ENCODE data around the gene OR4D1.
"Not testable (repeated sequence)": the region's sequence is repeated elsewhere in the genome, so short reads cannot be mapped to it uniquely, and the experiment has no call there.

DNA sequence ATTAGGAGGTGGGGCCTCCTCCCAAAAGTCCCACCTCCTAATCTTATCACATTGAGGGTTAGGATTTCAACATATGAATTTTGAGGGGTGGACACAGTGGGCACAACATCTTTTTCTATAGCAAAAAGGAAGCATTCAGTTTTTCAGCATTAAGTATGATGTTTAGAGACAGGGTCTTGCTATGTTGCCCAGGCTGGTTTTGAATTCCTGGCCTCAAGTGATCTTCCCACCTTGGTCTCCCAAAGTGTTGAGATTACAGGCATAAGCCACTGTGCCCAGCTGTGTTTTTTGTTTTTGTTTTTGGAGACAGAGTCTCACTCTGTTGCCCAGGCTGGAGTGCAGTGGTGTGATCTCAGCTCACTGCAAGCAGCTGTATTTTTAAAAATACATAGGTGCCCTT, 46.3 kb upstream of the OR4D1 start:
- TF ChIP-seq, protein P1, sequence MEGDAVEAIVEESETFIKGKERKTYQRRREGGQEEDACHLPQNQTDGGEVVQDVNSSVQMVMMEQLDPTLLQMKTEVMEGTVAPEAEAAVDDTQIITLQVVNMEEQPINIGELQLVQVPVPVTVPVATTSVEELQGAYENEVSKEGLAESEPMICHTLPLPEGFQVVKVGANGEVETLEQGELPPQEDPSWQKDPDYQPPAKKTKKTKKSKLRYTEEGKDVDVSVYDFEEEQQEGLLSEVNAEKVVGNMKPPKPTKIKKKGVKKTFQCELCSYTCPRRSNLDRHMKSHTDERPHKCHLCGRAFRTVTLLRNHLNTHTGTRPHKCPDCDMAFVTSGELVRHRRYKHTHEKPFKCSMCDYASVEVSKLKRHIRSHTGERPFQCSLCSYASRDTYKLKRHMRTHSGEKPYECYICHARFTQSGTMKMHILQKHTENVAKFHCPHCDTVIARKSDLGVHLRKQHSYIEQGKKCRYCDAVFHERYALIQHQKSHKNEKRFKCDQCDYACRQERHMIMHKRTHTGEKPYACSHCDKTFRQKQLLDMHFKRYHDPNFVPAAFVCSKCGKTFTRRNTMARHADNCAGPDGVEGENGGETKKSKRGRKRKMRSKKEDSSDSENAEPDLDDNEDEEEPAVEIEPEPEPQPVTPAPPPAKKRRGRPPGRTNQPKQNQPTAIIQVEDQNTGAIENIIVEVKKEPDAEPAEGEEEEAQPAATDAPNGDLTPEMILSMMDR (IDR thresholded peaks at IDR 0.05), result not testable (repeated sequence)
- TF ChIP-seq POLR2AphosphoS5, POLR2A (IDR thresholded peaks at IDR 0.05): not testable (repeated sequence)

All from prostate gland (tissue), 2 donors.